Fibroblast of the aortic adventitia (primary cell): ENCODE measurements around the gene SSH2. TPM values are rescaled to one million over a fixed set of nuclear protein-coding genes. Genes with fewer than 3 reads are reported as not detected.

Experiments
- DNase-seq: peaks from one replicate; pipeline ENCODE4 v3.0.0-alpha.2; 2010; ENCODE audit warnings: low read depth
- H3K4me3 ChIP-seq: 2 replicates; pipeline ENCODE4 v1.5.1; 2011; ENCODE audit warnings: low read depth, mild to moderate bottlenecking, control low read depth, low read length, moderate library complexity
- CTCF ChIP-seq: IDR thresholded peaks from 2 replicates; pipeline ENCODE4 v1.5.1; 2011; ENCODE audit warnings: mild to moderate bottlenecking, low read length, control low read depth, inconsistent platforms; ENCODE audit not compliant: insufficient read depth
- total RNA-seq: library from RNA; depleted of rRNA; stranded (reverse); fragments of >200 nt; gene quantifications from 2 replicates; pipeline ENCODE4 v1.2.3, GENCODE V29; 2012; ENCODE audit warnings: low replicate concordance

The SSH2 gene
- total RNA-seq, 1 donor = 21.1 TPM

- DNase-seq = no peak
- TF ChIP-seq CTCF = no peak
- H3K4me3 ChIP-seq = no peak overlapping the region
Measured at GRCh38 chr17:29597361-29598172, 332.5 kb downstream of the SSH2 start.

GRCh38 chr17:29596811-29597210 is 333.2 kb downstream of the SSH2 start:
- H3K4me3 ChIP-seq = no peak overlapping the region
- TF ChIP-seq CTCF = no peak
- DNase-seq = no peak

- no peak for DNase-seq
- no peak for TF ChIP-seq CTCF
- H3K4me3 ChIP-seq = no peak overlapping the region
Measured at GRCh38 chr17:29595943-29596774, 333.9 kb downstream of the SSH2 start.

- H3K4me3 ChIP-seq = no peak overlapping the region
- DNase-seq = peak; percentile 36
- TF ChIP-seq CTCF = no peak
Measured at GRCh38 chr17:29595107-29595942, 334.7 kb downstream of the SSH2 start.

GRCh38 chr17:29594519-29595090 is 335.4 kb downstream of the SSH2 start:
- DNase-seq = no peak
- no peak for TF ChIP-seq CTCF
- H3K4me3 ChIP-seq = peak overlapping the region; percentile 69
